HG03039 (cell line): Measurements from ENCODE around the gene BLOC1S4.
"Not testable (repeated sequence)": the region's sequence is repeated elsewhere in the genome, so short reads cannot be mapped to it uniquely, and the experiment has no call there.

Experiments
- ATAC-seq: cut with Tn5 transposase; IDR thresholded peaks from one replicate; pipeline ENCODE4 v1.9.1; 2021; ENCODE audit warnings: mild to moderate bottlenecking, moderate library complexity; ENCODE audit not compliant: unreplicated experiment

BLOC1S4 gene

GRCh38 chr4:6716018-6716911, at the start of gene BLOC1S4:
Gene BLOC1S4 (plus strand): TSS chr4:6716174. CDS start chr4:6716210, 36 bp downstream.
- peak; percentile 70 for ATAC-seq

GRCh38 chr4:6668391-6668790, 47.6 kb upstream of the BLOC1S4 start:
- no peak for ATAC-seq

GRCh38 chr4:6671648-6672047, 44.3 kb upstream of the BLOC1S4 start:
- ATAC-seq, result no peak

- no peak for ATAC-seq
Observed at GRCh38 chr4:6672131-6672530, 43.8 kb upstream of the BLOC1S4 start.

- not testable (repeated sequence) for ATAC-seq
Observed at GRCh38 chr4:6672541-6673190, 43.3 kb upstream of the BLOC1S4 start.

GRCh38 chr4:6673191-6673659, 42.7 kb upstream of the BLOC1S4 start:
- not testable (repeated sequence) for ATAC-seq

GRCh38 chr4:6673660-6674499, 42.1 kb upstream of the BLOC1S4 start:
- peak; percentile 72 for ATAC-seq

- peak; percentile 27 for ATAC-seq
Observed at GRCh38 chr4:6674500-6675149, 41.3 kb upstream of the BLOC1S4 start.

- no peak for ATAC-seq
Observed at GRCh38 chr4:6676722-6677558, 39.0 kb upstream of the BLOC1S4 start.

GRCh38 chr4:6680372-6681034, 35.5 kb upstream of the BLOC1S4 start:
- no peak for ATAC-seq

- no peak for ATAC-seq
Observed at GRCh38 chr4:6681191-6681590, 34.8 kb upstream of the BLOC1S4 start.

GRCh38 chr4:6682862-6683590, 32.9 kb upstream of the BLOC1S4 start:
- ATAC-seq, result no peak

- ATAC-seq, result no peak
Observed at GRCh38 chr4:6684656-6685055, 31.3 kb upstream of the BLOC1S4 start.

GRCh38 chr4:6686104-6686787, 29.7 kb upstream of the BLOC1S4 start:
- no peak for ATAC-seq

- ATAC-seq, result no peak
Observed at GRCh38 chr4:6687947-6688878, 27.8 kb upstream of the BLOC1S4 start.

GRCh38 chr4:6688879-6689505, 27.0 kb upstream of the BLOC1S4 start:
- ATAC-seq, result peak; percentile 83
